HEK293 (cell line): Measurements from ENCODE around the gene POLR1D.

Experiments used
- CTCF ChIA-PET: fragments of 350-600 bp; formaldehyde crosslinking; extraction: SDS; loops from one replicate; lab custom pipeline; 2021; ENCODE audit warnings: antibody characterized with exemption; lab: Yijun Ruan, JAX
- POLR2A ChIA-PET: fragments of 300-600 bp; formaldehyde crosslinking; extraction: SDS; loops from one replicate; lab custom pipeline; 2020; ENCODE audit warnings: antibody characterized with exemption, inconsistent platforms; lab: Yijun Ruan, JAX
- H3K27ac ChIP-seq: fragments of 200-500 bp; sonication (Bioruptor generic); 2 replicates; pipeline ENCODE4 v1.5.1; 2014; ENCODE audit warnings: low read depth, low read length, control low read depth, inconsistent platforms; ENCODE audit errors: extremely low read depth
- H3K36me3 ChIP-seq, 2 experiments: fragments of 200-500 bp in 1 of 2; sonication (Bioruptor generic) in 1 of 2; 1 replicate in 1 of 2; 2 replicates in 1 of 2; pipeline ENCODE4 v1.5.1; 2014 to 2017; ENCODE audit warnings: inconsistent platforms in 2 of 2, low read length in 2 of 2; ENCODE audit not compliant: control insufficient read depth in 2 of 2, insufficient read depth in 1 of 2
- H3K4me1 ChIP-seq: fragments of 200-500 bp; sonication (Bioruptor generic); 2 replicates; pipeline ENCODE4 v1.5.1; 2014; ENCODE audit warnings: mild to moderate bottlenecking, low read length, inconsistent platforms; ENCODE audit not compliant: control insufficient read depth, insufficient read depth
- H3K4me3 ChIP-seq: 2 replicates; pipeline ENCODE4 v1.5.1; 2011; ENCODE audit warnings: low read depth, mild to moderate bottlenecking, control low read depth, low read length, moderate library complexity
- H3K9me3 ChIP-seq: fragments of 200-500 bp; sonication (Bioruptor generic); 2 replicates; pipeline ENCODE4 v1.5.1; 2014; ENCODE audit warnings: low read depth, low read length, inconsistent platforms; ENCODE audit not compliant: control insufficient read depth, insufficient read depth
- HOXA7 ChIP-seq: sonication (generic); formaldehyde crosslinking; IDR thresholded peaks from 2 replicates; pipeline ENCODE4 v1.8.1; 2022; ENCODE audit warnings: missing genetic modification reagents, borderline replicate concordance
- IKZF3 ChIP-seq: fragments of 450-650 bp; IDR thresholded peaks from 2 replicates; pipeline ENCODE4 v1.5.0; 2018; ENCODE audit warnings: missing biosample characterization, mild to moderate bottlenecking, missing genetic modification characterization, moderate library complexity
- KLF1 ChIP-seq: fragments of 450-650 bp; formaldehyde crosslinking; IDR thresholded peaks from 2 replicates; pipeline ENCODE4 v1.5.1; 2016; ENCODE audit warnings: missing biosample characterization, missing genetic modification characterization
- KLF8 ChIP-seq: fragments of 450-650 bp; formaldehyde crosslinking; IDR thresholded peaks from 2 replicates; pipeline ENCODE4 v1.5.1; 2016; ENCODE audit warnings: missing biosample characterization, missing genetic modification characterization
- PRDM1 ChIP-seq: fragments of 450-650 bp; formaldehyde crosslinking; IDR thresholded peaks from 2 replicates; pipeline ENCODE4; 2016; ENCODE audit warnings: missing biosample characterization, missing genetic modification characterization
- ZBTB17 ChIP-seq: fragments of 450-650 bp; formaldehyde crosslinking; IDR thresholded peaks from 2 replicates; pipeline ENCODE4 v1.5.1; 2016; ENCODE audit warnings: missing biosample characterization, missing genetic modification characterization
- ZBTB48 ChIP-seq: fragments of 450-650 bp; formaldehyde crosslinking; IDR thresholded peaks from 2 replicates; pipeline ENCODE4 v1.5.1; 2016; ENCODE audit warnings: missing biosample characterization, missing genetic modification characterization
- ZNF10 ChIP-seq: fragments of 450-650 bp; formaldehyde crosslinking; IDR thresholded peaks from 2 replicates; pipeline ENCODE4 v1.5.1; 2017; ENCODE audit warnings: missing biosample characterization, missing genetic modification characterization
- ZNF114 ChIP-seq: fragments of 450-650 bp; formaldehyde crosslinking; IDR thresholded peaks from 2 replicates; pipeline ENCODE4 v1.5.0; 2017; ENCODE audit warnings: missing biosample characterization, missing genetic modification characterization
- ZNF140 ChIP-seq: fragments of 450-650 bp; formaldehyde crosslinking; IDR thresholded peaks from 2 replicates; pipeline ENCODE4 v1.5.1; 2016; ENCODE audit warnings: missing biosample characterization, missing genetic modification characterization
- ZNF549 ChIP-seq: fragments of 450-650 bp; IDR thresholded peaks from 2 replicates; pipeline ENCODE4 v1.5.1; 2018; ENCODE audit warnings: missing biosample characterization, missing genetic modification characterization, mild to moderate bottlenecking, inconsistent platforms, moderate library complexity
- ZNF555 ChIP-seq: fragments of 450-650 bp; formaldehyde crosslinking; conservative IDR thresholded peaks from 2 replicates; pipeline ENCODE4 v1.5.1; 2017; ENCODE audit warnings: missing biosample characterization, mild to moderate bottlenecking, missing genetic modification characterization, inconsistent platforms
- ZNF623 ChIP-seq: fragments of 450-650 bp; formaldehyde crosslinking; IDR thresholded peaks from 2 replicates; pipeline ENCODE4 v1.5.1; 2016; ENCODE audit warnings: missing biosample characterization, missing genetic modification characterization
- ZNF76 ChIP-seq: fragments of 450-650 bp; formaldehyde crosslinking; IDR thresholded peaks from 2 replicates; pipeline ENCODE4; 2016; ENCODE audit warnings: low read depth, missing biosample characterization, missing genetic modification characterization, borderline replicate concordance
- ZNF792 ChIP-seq: fragments of 450-650 bp; formaldehyde crosslinking; IDR thresholded peaks from 2 replicates; pipeline ENCODE4 v1.5.1; 2016; ENCODE audit warnings: missing biosample characterization, missing genetic modification characterization
- ZXDB ChIP-seq: fragments of 450-650 bp; formaldehyde crosslinking; IDR thresholded peaks from 2 replicates; pipeline ENCODE4 v1.5.1; 2016; ENCODE audit warnings: missing biosample characterization, missing genetic modification characterization
- TF ChIP-seq, protein P1 (sequence below): fragments of 450-650 bp; formaldehyde crosslinking; IDR thresholded peaks from 2 replicates; pipeline ENCODE4 v1.5.1; 2017; ENCODE audit warnings: missing biosample characterization, missing genetic modification characterization
- TF ChIP-seq, protein P2 (sequence below): fragments of 450-650 bp; formaldehyde crosslinking; IDR thresholded peaks from 2 replicates; pipeline ENCODE4 v1.5.1; 2016; ENCODE audit warnings: missing biosample characterization, missing genetic modification characterization
- TF ChIP-seq, protein P3 (sequence below): IDR thresholded peaks from 2 replicates; pipeline ENCODE4 v1.6.1; 2011; ENCODE audit warnings: mild to moderate bottlenecking, low read depth, low read length, borderline replicate concordance
- TF ChIP-seq, protein P4 (sequence below): fragments of 450-650 bp; formaldehyde crosslinking; IDR thresholded peaks from 2 replicates; pipeline ENCODE4 v1.5.1; 2016; ENCODE audit warnings: missing biosample characterization, missing genetic modification characterization
- TF ChIP-seq, protein P5 (sequence below): fragments of 450-650 bp; formaldehyde crosslinking; IDR thresholded peaks from 2 replicates; pipeline ENCODE4; 2016; ENCODE audit warnings: missing biosample characterization, missing genetic modification characterization

POLR1D gene

DNA sequence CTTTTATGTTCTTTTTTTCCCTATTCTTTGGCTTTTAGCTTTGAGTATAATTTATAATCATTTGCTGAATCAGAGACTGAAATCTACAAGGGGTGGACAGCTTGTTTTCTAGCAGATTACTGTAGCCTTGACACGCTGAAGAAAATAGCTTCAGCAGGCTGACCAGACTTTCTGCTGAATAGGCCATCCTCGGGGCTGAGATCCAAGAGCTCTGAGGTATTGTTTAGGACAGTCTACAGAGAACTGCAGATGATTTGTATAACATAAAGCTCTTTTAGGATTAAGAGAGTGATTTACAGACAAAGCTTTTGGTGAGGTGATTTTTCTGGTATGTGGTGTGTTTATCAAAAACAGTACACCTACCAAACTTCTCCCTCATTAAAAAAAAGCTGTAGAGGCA is 16.8 kb downstream of the POLR1D start:
- Histone ChIP-seq H3K4me1 (0 out of 2 replicates have a peak, but pooled peaks cover 5% of the 10 kb centered on the region), H3K27ac (no peak overlapping the region), H3K9me3 (no peaks in the 10 kb centered on the region)
- POLR2A ChIA-PET: interaction anchor here (0.8 kb wide), 1 partner anchor 18 kb away, joined by 3 read pairs; the partner anchor contains the start of gene LNX2
- TF ChIP-seq ZBTB17 (0 out of 2 replicates have a peak, but pooled peaks have one; percentile 38), PRDM1 (tag by site-specific recombination) (no peak)
- TF ChIP-seq, protein P1, sequence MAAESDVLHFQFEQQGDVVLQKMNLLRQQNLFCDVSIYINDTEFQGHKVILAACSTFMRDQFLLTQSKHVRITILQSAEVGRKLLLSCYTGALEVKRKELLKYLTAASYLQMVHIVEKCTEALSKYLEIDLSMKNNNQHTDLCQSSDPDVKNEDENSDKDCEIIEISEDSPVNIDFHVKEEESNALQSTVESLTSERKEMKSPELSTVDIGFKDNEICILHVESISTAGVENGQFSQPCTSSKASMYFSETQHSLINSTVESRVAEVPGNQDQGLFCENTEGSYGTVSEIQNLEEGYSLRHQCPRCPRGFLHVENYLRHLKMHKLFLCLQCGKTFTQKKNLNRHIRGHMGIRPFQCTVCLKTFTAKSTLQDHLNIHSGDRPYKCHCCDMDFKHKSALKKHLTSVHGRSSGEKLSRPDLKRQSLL (tag by site-specific recombination): no peak
- TF ChIP-seq, all 188 proteins: peak for 1
- Histone ChIP-seq H3K36me3 (no peaks in the 10 kb centered on the region), H3K4me3 (no peak overlapping the region)
- CTCF ChIA-PET: interaction anchor here (1.5 to 1.6 kb wide), 2 partner anchors 17 to 315 kb away, joined by 4 to 6 read pairs; partner anchors contain the start of gene POLR1D

DNA sequence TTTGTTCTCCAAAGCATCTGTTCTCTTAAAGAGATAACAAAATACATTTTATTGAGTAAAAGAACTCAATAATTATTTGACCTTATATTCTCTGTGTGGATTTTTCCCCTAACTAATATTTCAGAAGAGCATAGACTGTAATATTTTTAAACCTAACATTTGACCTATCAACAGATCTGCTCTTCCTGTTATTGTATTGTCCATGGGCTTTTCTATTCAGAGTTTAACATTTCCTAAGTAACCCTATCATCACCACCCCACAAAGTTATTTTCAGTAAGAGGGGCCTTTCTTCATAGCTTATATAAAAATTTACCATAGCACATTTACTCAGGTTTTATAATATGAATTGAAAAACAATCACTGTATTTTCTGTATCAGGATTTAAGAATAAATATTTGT is 17.5 kb downstream of the POLR1D start:
- no peaks in the 10 kb centered on the region for H3K36me3 ChIP-seq

More for the DNA sequence above, 17.5 kb downstream of the POLR1D start:
- H3K9me3 ChIP-seq: no peaks in the 10 kb centered on the region
- POLR2A ChIA-PET: interaction anchor here (1.0 kb wide), 1 partner anchor 19 kb away, joined by 3 read pairs; the partner anchor contains the start of gene LNX2
- H3K4me1 ChIP-seq: 0 out of 2 replicates have a peak, but pooled peaks cover 5% of the 10 kb centered on the region
- TF ChIP-seq ZNF114 (tag by site-specific recombination) (no peak), PRDM1 (tag by site-specific recombination) (no peak), ZBTB48 (tag by site-specific recombination) (no peak), ZNF549 (tag by site-specific recombination) (no peak), IKZF3 (tag by site-specific recombination) (no peak), ZNF555 (tag by site-specific recombination) (no peak), ZNF792 (tag by site-specific recombination) (no peak), HOXA7 (CRISPR knock-in tag) (no peak), ZNF623 (tag by site-specific recombination) (no peak), ZNF140 (tag by site-specific recombination) (no peak), ZNF76 (tag by site-specific recombination) (no peak), KLF8 (tag by site-specific recombination) (no peak), ZNF10 (tag by site-specific recombination) (no peak), KLF1 (tag by site-specific recombination) (no peak), ZXDB (tag by site-specific recombination) (no peak), ZBTB17 (no peak)
- TF ChIP-seq, protein P2, sequence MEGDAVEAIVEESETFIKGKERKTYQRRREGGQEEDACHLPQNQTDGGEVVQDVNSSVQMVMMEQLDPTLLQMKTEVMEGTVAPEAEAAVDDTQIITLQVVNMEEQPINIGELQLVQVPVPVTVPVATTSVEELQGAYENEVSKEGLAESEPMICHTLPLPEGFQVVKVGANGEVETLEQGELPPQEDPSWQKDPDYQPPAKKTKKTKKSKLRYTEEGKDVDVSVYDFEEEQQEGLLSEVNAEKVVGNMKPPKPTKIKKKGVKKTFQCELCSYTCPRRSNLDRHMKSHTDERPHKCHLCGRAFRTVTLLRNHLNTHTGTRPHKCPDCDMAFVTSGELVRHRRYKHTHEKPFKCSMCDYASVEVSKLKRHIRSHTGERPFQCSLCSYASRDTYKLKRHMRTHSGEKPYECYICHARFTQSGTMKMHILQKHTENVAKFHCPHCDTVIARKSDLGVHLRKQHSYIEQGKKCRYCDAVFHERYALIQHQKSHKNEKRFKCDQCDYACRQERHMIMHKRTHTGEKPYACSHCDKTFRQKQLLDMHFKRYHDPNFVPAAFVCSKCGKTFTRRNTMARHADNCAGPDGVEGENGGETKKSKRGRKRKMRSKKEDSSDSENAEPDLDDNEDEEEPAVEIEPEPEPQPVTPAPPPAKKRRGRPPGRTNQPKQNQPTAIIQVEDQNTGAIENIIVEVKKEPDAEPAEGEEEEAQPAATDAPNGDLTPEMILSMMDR: no peak
- TF ChIP-seq, protein P3, sequence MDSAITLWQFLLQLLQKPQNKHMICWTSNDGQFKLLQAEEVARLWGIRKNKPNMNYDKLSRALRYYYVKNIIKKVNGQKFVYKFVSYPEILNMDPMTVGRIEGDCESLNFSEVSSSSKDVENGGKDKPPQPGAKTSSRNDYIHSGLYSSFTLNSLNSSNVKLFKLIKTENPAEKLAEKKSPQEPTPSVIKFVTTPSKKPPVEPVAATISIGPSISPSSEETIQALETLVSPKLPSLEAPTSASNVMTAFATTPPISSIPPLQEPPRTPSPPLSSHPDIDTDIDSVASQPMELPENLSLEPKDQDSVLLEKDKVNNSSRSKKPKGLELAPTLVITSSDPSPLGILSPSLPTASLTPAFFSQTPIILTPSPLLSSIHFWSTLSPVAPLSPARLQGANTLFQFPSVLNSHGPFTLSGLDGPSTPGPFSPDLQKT: no peak
- TF ChIP-seq, protein P4, sequence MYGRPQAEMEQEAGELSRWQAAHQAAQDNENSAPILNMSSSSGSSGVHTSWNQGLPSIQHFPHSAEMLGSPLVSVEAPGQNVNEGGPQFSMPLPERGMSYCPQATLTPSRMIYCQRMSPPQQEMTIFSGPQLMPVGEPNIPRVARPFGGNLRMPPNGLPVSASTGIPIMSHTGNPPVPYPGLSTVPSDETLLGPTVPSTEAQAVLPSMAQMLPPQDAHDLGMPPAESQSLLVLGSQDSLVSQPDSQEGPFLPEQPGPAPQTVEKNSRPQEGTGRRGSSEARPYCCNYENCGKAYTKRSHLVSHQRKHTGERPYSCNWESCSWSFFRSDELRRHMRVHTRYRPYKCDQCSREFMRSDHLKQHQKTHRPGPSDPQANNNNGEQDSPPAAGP: no peak
- TF ChIP-seq, protein P5, sequence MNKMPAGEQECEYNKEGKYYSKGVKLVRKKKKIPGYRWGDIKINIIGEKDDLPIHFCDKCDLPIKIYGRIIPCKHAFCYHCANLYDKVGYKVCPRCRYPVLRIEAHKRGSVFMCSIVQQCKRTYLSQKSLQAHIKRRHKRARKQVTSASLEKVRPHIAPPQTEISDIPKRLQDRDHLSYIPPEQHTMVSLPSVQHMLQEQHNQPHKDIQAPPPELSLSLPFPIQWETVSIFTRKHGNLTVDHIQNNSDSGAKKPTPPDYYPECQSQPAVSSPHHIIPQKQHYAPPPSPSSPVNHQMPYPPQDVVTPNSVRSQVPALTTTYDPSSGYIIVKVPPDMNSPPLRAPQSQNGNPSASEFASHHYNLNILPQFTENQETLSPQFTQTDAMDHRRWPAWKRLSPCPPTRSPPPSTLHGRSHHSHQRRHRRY (tag by site-specific recombination): no peak
- H3K4me3 ChIP-seq: no peak overlapping the region
- CTCF ChIA-PET: interaction anchor here (1.5 to 1.6 kb wide), 2 partner anchors 17 to 314 kb away, joined by 4 to 6 read pairs; partner anchors contain the start of gene POLR1D
- no peak overlapping the region for H3K27ac ChIP-seq
